Dendritic cell treated with granulocyte-macrophage colony-stimulating factor and Interleukin-4, amounts not matched to agents 40 ng/mL and 50 ng/mL, for 4 days (primary cell): ENCODE data around the gene ABL1.

Experiments
- H3K27ac Mint-ChIP-seq: one replicate; pipeline ENCODE4 v1.8.0; 2022; ENCODE audit warnings: mild to moderate bottlenecking, mixed read lengths
- H3K27me3 Mint-ChIP-seq: one replicate; pipeline ENCODE4 v1.8.0; 2022; ENCODE audit warnings: mild to moderate bottlenecking, mixed read lengths
- H3K36me3 Mint-ChIP-seq: one replicate; pipeline ENCODE4 v1.8.0; 2022; ENCODE audit warnings: low read depth, mixed read lengths
- H3K4me1 Mint-ChIP-seq: one replicate; pipeline ENCODE4 v1.8.0; 2022; ENCODE audit warnings: low read depth, mixed read lengths
- H3K4me3 Mint-ChIP-seq: one replicate; pipeline ENCODE4 v1.8.0; 2022; ENCODE audit warnings: mild to moderate bottlenecking, moderate library complexity, mixed read lengths
- H3K9me3 Mint-ChIP-seq: one replicate; pipeline ENCODE4 v1.8.0; 2022; ENCODE audit warnings: mixed read lengths
- intact Hi-C: fragments of 100-400 bp; cut with micrococcal nuclease; formaldehyde crosslinking; loops from one replicate; pipeline ENCODE4 v1.15.0; 2022

The ABL1 gene

GRCh38 chr9:130920233-130920632 lies 85.2 kb downstream of the ABL1 start:
- no peaks in the 10 kb centered on the region for H3K4me1 Mint-ChIP-seq
- H3K27me3 Mint-ChIP-seq, result peaks cover 30% of the 10 kb centered on the region
- intact Hi-C loops, result no loop called here
- no peak overlapping the region for H3K27ac Mint-ChIP-seq
- no peak overlapping the region for H3K4me3 Mint-ChIP-seq
- H3K36me3 Mint-ChIP-seq, result no peaks in the 10 kb centered on the region
- H3K9me3 Mint-ChIP-seq, result no peaks in the 10 kb centered on the region

- H3K27me3 Mint-ChIP-seq, result peaks cover 31% of the 10 kb centered on the region
- peaks cover under 1% of the 10 kb centered on the region for H3K4me1 Mint-ChIP-seq
- no peaks in the 10 kb centered on the region for H3K36me3 Mint-ChIP-seq
- H3K27ac Mint-ChIP-seq, result no peak overlapping the region
- intact Hi-C loops, result no loop called here
- no peaks in the 10 kb centered on the region for H3K9me3 Mint-ChIP-seq
- no peak overlapping the region for H3K4me3 Mint-ChIP-seq
Measured at GRCh38 chr9:130920762-130921299, 85.8 kb downstream of the ABL1 start.

DNA sequence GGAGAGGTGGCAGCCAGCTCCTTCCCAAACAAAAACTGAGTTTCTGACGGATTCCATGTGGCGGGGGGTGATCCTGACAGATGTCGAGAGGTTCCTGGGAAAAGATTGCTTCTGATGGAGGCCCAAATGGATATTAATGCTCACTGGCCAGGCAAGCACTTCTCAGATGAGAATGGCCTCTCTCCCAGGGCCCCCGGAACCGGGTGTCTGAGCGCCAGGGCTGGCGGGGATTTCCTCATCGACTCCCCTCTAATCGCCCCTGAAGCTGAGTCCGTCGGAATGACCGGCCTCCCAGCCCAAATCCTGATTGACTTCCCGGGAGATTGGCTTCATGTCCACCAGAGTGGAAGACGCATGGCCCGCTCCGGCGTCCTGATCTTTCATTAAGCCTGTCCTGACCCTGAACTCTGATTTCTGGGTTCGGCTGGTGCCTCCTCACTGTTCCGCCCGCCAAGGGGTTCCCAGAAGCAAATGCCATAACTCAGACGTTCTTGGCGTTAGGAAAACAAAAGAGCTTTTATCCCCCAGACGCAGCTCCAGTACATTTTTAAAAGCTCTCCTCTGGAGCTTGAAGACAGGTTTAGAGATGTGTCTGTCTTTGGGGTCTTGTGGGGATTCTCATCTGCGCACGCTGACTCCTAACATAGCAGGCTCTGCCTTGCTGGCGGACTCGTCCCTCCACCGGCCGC lies 86.4 kb downstream of the ABL1 start:
- Mint-ChIP-seq H3K9me3 (no peaks in the 10 kb centered on the region), H3K27ac (no peak overlapping the region), H3K27me3 (peaks cover 32% of the 10 kb centered on the region), H3K4me1 (peaks cover 6% of the 10 kb centered on the region), H3K4me3 (no peak overlapping the region), H3K36me3 (no peaks in the 10 kb centered on the region)
- intact Hi-C loops, result no loop called here

- H3K27ac Mint-ChIP-seq, result no peak overlapping the region
- H3K27me3 Mint-ChIP-seq, result peaks cover 26% of the 10 kb centered on the region
- no peak overlapping the region for H3K4me3 Mint-ChIP-seq
- H3K36me3 Mint-ChIP-seq, result no peaks in the 10 kb centered on the region
- intact Hi-C loops, result no loop called here
- H3K9me3 Mint-ChIP-seq, result no peaks in the 10 kb centered on the region
- peaks cover 6% of the 10 kb centered on the region for H3K4me1 Mint-ChIP-seq
Measured at GRCh38 chr9:130921989-130922892, 87.2 kb downstream of the ABL1 start.

- Mint-ChIP-seq H3K4me1 (peaks cover 6% of the 10 kb centered on the region), H3K27ac (no peak overlapping the region), H3K27me3 (peaks cover 23% of the 10 kb centered on the region), H3K36me3 (no peaks in the 10 kb centered on the region), H3K9me3 (no peaks in the 10 kb centered on the region), H3K4me3 (no peak overlapping the region)
- intact Hi-C loops, result no loop called here
Measured at GRCh38 chr9:130922893-130923610, 88.0 kb downstream of the ABL1 start.

GRCh38 chr9:130923611-130924447 lies 88.8 kb downstream of the ABL1 start:
- Mint-ChIP-seq H3K4me3 (no peak overlapping the region), H3K27me3 (peaks cover 22% of the 10 kb centered on the region), H3K4me1 (peaks cover 6% of the 10 kb centered on the region), H3K27ac (no peak overlapping the region), H3K36me3 (no peaks in the 10 kb centered on the region), H3K9me3 (no peaks in the 10 kb centered on the region)
- intact Hi-C loops, result no loop called here

- intact Hi-C loops, result no loop called here
- H3K9me3 Mint-ChIP-seq, result no peaks in the 10 kb centered on the region
- H3K4me1 Mint-ChIP-seq, result peaks cover 6% of the 10 kb centered on the region
- no peaks in the 10 kb centered on the region for H3K36me3 Mint-ChIP-seq
- no peak overlapping the region for H3K27ac Mint-ChIP-seq
- H3K4me3 Mint-ChIP-seq, result no peak overlapping the region
- H3K27me3 Mint-ChIP-seq, result peaks cover 19% of the 10 kb centered on the region
Measured at GRCh38 chr9:130924448-130924788, 89.4 kb downstream of the ABL1 start.

DNA sequence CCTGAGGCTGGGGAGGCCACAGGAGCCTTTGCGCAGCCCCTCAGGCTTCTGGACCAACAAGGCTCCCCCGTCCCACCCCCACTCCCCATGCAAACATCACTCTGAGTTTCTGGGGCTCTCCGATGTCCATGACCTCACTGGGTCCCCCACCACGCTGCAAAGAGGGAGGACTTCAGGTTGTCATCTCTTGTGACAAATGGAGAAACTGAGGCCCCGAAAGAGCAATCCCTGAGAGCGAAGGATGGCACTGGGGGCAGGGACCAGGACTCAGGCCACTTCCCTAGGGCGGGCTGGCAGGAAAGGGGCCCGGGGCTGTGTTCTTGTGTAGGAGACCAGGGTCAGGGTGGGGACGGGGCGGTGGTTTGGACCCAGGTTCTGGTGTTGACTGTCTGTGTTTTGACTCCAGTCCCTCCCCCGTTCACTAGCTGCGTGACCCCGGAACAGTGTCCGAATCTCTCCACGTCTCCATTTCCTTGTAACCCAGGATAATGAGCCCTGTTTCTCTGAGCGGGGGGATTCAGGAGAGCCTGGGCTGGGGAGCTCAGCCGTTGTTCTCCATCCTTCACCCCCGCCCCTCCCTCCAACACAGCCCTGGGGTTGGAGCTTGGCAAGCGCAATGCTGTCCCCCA lies 90.1 kb downstream of the ABL1 start:
- Mint-ChIP-seq H3K36me3 (no peaks in the 10 kb centered on the region), H3K4me3 (no peak overlapping the region), H3K27ac (no peak overlapping the region), H3K4me1 (peaks cover 6% of the 10 kb centered on the region), H3K27me3 (peaks cover 18% of the 10 kb centered on the region), H3K9me3 (no peaks in the 10 kb centered on the region)
- intact Hi-C loops, result no loop called here

- peaks cover 24% of the 10 kb centered on the region for H3K27me3 Mint-ChIP-seq
- no peaks in the 10 kb centered on the region for H3K9me3 Mint-ChIP-seq
- H3K36me3 Mint-ChIP-seq, result no peaks in the 10 kb centered on the region
- no peak overlapping the region for H3K4me3 Mint-ChIP-seq
- peaks cover 6% of the 10 kb centered on the region for H3K4me1 Mint-ChIP-seq
- H3K27ac Mint-ChIP-seq, result no peak overlapping the region
- intact Hi-C loops, result no loop called here
Measured at GRCh38 chr9:130927338-130927737, 92.3 kb downstream of the ABL1 start.

DNA sequence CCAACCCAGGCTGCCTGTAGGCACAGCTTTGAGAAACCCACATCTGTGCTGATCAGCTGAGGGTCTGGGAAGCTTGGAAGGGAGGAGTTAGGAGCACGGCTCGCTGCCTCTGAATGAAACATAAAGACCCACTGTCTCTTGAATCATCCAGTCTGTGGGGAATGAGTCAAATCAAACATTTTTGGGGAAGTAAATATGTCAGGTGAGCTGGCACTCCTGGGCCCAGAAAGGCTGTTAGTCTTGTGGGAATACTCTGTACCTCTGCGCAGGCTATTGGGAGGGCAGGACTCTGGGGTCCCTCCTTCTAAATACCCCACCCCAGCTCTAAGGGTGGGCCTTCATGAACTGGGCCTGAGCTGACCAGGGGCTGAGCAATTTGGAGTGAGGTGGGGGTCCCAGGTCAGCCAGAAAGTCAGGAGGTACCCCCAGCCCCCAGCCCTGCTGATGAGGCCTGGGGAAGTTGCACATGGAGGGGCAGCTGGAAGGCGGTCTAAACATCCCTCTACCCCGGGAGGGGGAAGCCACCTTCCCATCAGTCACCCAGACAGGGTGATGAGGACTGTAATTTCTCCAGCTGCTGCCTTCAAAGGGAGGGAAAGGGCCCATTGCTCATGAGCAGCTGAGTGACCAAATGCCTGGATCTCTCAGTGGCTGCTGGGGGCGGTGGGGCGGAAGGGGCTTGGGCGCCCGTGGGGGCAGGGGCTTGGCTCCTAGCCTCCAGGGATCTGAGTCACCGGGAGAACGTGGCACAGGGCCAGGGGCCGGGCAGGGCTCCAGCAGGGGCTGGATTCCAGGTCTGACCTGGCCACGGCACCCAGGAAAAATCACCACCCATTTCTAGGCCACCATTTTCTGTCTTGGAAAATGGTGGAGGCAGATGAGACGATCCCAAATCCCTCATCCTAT lies 93.2 kb downstream of the ABL1 start:
- Mint-ChIP-seq H3K27me3 (peaks cover 27% of the 10 kb centered on the region), H3K27ac (no peak overlapping the region), H3K4me1 (peaks cover 6% of the 10 kb centered on the region), H3K36me3 (no peaks in the 10 kb centered on the region), H3K4me3 (no peak overlapping the region), H3K9me3 (no peaks in the 10 kb centered on the region)
- intact Hi-C loops, result no loop called here

DNA sequence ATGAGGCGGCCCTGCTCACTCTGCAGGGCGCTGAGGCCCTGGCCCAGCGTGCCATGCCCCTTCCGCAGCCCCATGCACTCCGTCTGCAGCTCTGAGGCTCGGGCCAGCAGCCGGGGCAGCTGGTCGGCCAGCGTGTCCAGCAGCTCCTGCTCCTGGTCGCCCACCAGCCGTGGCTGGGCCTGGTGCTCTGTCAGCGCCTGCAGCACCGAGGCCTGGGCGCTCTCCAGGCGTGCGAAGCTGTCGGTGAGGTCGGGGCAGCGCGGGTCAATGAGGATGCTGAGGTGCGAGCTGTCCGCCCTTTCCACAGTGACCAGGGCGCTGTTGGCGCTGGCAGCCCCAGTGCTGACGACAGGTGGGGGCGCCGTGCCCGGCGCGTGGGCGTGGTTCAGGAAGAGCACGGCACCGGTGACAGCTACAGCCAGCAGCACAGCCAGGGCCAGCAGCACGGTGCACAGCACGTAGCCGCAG lies 94.6 kb downstream of the ABL1 start:
- H3K27ac Mint-ChIP-seq, result no peak overlapping the region
- intact Hi-C loops, result no loop called here

DNA sequence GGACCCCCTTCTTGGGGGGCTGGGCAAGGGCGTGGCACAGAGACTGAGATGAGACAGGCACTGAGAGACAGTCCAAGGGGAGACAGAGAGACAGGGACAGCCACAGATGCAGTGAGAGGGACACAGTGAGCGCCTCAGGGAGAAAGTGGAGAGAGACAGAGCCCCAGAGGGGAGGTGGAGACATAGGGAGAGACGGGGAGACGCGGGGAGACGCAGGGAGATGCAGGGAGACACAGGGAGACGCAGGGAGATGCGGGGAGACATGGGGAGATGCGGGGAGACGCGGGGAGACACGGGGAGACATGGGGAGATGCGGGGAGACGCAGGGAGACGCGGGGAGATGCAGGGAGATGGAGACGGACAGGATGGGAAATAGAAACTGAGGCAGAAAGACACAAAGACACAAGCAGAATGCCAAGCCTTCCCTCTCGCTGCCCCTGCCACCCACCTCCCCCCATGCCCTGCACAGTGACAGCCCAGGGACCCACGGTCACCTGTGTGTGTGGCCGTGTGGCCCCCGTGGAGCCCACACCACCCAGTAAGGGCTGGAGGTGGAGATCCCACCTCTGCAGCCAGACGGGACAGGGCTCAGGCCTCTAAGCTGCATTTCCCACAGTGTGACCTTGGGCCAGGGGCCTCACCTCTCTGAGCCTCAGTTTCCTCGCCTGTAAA lies 95.2 kb downstream of the ABL1 start:
- no peak overlapping the region for H3K27ac Mint-ChIP-seq
- no peaks in the 10 kb centered on the region for H3K9me3 Mint-ChIP-seq
- H3K27me3 Mint-ChIP-seq, result peaks cover 42% of the 10 kb centered on the region
- no peaks in the 10 kb centered on the region for H3K36me3 Mint-ChIP-seq
- intact Hi-C loops, result no loop called here
- H3K4me1 Mint-ChIP-seq, result peaks cover 6% of the 10 kb centered on the region
- H3K4me3 Mint-ChIP-seq, result no peak overlapping the region

More for the DNA sequence above, 94.6 kb downstream of the ABL1 start:
- H3K4me1 Mint-ChIP-seq, result peaks cover 6% of the 10 kb centered on the region
- H3K27me3 Mint-ChIP-seq, result peaks cover 39% of the 10 kb centered on the region
- no peak overlapping the region for H3K4me3 Mint-ChIP-seq
- H3K36me3 Mint-ChIP-seq, result no peaks in the 10 kb centered on the region
- H3K9me3 Mint-ChIP-seq, result no peaks in the 10 kb centered on the region
